RKO (cell line): Measurements from ENCODE around the gene DPH6.
"Not testable (repeated sequence)": the region's sequence is repeated elsewhere in the genome, so short reads cannot be mapped to it uniquely, and the experiment has no call there.

ENCODE experiments used
- DNase-seq: peaks from one replicate; pipeline ENCODE4 v3.0.0-alpha.2; 2016; ENCODE audit warnings: low spot score

Gene DPH6

DNA sequence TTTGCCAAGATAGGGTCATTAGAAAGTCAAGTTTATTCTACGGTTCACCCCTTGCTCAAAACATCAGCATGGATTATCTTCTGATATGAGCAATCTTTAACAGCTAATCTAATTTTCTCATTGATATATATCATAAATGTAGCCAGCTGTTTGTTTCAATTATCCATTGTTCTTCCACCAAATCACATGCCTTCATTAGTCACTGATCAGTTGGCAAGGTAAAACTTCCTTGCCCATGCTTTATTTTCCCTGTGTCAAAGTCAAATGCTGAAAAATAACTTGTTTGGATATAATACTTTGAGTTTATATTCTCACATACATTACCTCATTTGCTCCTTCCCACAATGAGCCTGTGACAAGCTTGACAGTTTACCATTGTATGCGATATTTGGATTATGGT lies 60.6 kb downstream of the DPH6 start:
- no peak for DNase-seq

- no peak for DNase-seq
Measured at GRCh38 chr15:35484231-35484945, 61.6 kb downstream of the DPH6 start.

DNA sequence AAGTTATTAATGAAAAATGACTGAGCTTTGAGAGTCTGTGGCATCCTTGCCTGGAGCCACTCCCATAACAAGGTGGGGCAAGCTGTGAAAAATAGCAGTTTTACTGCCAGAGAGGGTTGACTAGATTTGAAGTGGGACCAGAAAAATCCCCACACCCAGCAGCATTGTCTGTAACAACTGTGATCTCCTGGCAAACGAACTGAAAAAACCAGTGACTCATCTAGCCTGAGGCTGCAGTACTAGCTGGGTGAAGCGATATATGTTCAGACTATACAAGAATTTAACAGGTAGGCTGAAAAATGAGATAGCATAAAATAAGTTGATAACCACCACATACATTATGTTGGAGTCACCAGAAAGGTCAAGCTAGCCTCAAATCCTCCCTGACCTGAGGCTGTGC lies 64.0 kb downstream of the DPH6 start:
- peak; percentile 31 for DNase-seq

DNA sequence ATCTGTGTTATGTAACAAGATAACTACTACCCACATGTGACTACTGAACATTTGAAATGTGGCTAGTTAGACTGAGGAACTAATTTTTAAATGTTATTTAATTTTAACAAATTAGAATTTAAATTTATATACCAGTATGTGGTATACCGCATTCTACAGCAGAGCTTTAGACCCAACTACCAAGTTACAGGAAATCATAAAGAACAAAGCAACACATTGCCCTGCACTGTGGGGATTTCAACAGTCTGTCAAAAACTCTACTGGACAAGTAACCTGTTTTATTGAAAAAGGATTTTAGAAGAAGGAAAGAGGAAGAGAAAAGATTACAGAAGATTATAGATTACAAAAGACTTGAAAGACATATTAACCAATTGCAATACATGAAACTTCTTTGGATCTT lies 64.9 kb downstream of the DPH6 start:
- no peak for DNase-seq

DNA sequence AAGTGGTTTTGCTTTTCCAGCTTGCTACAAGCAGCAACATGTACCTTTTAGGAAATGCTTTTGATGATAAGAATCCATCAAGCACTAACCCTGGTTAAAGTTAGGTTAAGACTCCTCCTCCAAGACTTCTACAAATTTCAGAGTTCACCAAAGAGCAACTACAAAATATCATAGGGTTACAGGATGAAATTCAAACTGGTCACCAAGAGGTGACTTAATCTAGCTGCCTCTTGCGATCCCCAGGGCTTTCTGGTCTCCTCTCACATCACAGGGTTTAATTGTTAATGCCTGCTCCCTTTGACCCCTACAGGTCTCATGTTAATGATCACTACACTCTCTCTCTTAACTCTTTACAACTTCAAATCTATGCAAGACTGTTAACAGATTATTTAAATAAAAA lies 66.5 kb downstream of the DPH6 start:
- DNase-seq = no peak

DNA sequence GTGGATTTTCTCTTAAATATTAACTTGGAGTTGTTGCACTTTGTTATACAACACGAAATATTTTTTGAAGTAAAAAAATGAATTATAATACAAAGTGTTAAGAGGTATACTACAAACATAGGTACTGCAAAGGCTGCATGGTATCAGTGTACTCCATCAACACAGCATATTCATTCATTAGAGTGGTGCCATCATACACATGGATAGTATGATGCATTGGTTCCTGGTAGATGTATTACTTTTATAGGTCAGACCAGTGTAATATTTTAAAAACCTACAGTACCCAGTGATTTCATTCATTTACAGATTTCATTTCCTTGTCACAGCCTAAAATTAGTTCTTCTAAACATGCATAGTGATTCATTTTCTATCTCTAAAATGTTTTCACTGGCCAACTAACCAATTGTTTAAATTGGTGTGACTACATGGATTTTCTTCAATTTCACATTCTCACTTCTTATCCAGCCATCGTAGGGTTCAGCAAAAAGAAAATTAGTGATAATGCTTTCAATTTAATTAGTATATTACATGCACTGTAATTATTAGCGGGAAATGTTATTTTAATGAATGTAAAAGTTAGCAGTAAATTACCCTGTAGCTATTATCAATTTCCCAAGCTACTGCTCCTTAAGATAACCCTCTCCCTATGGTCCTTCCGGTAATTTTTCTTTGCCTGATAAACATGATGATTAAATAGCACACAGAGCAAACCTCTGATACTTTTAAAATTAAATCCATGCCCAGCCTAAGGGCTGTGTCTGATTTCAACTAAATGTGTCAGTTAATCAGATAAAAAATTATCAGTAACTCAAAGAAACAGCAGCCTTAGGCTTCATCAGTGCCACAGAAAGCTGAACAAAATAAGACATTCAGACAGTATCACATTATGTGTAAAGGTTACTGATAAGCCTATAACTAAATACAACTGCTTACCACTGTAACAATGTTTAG lies 68.4 kb downstream of the DPH6 start:
- no peak for DNase-seq

GRCh38 chr15:35471024-35471423 lies 74.9 kb downstream of the DPH6 start:
- no peak for DNase-seq

DNA sequence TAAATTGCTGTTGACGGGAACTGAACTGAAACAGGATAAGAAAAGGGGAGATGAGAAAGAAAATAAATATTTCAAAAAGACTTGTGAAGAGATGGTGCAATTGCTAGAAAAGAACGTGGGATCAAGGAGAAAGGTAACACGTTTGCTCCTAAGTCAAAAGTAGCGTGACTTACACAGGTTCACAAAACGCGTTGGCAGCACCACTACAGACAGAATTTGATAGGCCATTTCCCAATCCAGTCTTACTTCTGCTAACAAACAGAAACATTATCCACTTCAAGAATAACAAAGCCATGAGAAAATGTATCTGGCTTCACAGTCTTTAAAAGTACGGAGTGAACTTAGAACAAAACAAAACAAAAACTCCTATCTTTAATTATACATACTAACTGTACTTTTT lies 75.5 kb downstream of the DPH6 start:
- no peak for DNase-seq

DNA sequence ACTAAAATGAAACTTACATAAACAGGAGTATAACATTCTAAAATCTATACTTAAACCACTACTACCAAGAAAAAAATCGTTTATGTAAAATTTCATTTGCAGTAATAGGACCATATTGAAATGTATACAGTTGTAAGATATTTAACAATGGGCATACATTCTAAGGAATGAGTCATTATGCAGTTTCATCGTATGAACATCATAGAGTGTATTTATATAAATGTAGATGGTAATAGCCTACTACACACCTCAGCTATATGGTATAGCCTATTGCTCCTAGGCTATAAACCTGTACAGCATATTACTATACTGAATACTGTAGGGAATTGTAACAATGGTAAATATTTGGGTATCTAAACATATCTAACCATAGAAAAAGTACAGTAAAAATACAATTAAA lies 79.5 kb downstream of the DPH6 start:
- DNase-seq = no peak

GRCh38 chr15:35465783-35466182 lies 80.2 kb downstream of the DPH6 start:
- DNase-seq = no peak

GRCh38 chr15:35460616-35461015 lies 85.3 kb downstream of the DPH6 start:
- no peak for DNase-seq

DNA sequence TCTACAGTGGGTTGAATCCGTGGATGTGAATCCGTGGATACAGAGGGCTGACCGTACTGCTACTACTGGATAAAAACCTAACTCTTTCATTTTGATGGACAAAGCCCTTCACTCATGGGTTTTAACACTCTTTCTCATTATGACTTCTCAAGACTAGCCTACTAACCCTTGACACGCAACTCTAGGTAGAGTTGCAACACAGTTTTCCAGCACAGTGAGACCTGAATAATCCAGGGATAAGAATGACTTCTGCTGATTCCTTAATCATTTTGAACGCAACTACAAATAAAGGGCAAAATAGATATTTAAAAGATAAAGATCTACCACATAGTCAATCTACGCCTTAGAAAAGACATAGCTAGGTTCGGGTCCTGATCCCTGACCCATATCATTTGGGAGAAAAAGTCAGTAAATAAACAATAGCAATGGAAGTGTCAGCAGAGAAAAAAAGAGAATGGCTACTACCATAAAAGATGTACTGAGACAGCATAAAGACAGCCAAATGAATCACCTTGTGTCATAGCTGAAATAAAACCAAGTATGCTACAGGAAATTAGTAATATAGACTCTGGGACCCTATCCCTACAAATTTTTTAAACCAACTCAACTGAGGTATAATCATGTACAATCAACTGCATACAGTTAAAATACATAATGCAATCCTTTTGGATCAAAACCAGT lies 87.6 kb downstream of the DPH6 start:
- peak; percentile 38 for DNase-seq

- no peak for DNase-seq
Measured at GRCh38 chr15:35455201-35455600, 90.8 kb downstream of the DPH6 start.

DNA sequence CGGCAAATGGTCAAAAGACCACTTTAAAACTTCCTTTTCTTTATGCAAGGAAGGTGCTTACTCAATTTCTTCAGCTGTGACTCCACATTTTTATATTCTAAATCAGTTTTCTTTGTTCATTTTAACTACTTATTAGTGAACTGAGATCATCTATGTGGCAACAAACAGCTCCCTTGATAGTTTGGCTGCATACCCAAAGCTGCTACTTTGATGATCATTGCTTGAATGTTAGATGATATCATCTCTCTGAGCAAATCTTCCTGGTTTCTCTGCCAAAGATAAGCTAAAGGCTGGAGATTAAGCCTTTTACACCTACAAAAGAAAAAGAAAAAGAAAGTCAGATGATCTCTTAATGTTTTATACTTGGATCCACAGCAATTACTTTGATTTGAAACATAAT lies 95.5 kb downstream of the DPH6 start:
- DNase-seq = no peak

- DNase-seq = no peak
Measured at GRCh38 chr15:35448294-35448693, 97.7 kb downstream of the DPH6 start.

DNA sequence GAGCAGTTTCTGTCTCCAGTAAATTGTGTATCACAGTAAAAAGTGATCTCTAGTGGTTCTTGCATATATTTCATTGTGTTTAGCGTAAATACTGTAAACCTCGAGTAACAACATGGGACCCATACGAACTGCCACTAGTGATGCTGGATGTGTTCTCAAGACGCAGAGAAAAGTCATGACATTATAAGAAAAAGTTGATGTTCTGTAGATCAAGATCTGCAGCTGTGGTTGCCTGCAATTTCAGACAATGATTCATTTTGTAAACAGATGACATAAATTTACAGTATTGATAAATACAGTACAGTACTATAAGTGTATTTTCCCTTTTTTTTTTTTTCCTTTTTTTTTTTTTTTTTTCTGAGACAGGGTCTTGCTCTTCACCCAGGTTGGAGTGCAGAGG lies 100.1 kb downstream of the DPH6 start:
- DNase-seq = no peak

DNA sequence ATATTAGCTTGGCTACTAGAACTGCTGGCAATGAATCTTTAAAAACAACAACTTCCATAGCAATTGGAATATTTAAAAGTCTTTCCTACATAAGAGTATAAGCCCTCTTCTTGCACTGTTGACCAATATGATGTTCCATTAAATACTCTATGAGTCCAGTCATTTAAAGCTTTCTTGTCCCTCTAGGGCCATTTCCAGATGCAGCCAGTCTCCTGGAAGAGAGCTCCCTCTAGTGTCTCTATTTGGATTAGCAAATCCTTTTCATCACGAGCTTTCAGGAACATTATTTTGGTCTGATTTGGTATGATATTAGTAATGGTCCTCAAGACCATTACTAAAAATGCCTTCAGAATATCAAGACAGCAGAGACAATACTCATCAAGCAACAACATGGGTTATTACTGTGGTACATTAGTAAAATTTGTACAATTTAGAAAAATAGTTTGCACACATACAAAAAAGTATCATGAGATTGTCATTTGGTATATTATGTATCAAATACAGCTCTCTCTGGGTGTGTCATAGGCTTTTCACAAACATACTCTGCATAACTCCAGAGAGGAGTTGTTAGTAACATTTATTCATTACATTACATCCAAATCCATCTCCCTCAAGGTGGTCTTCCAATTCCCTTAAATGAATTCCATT lies 101.3 kb downstream of the DPH6 start:
- DNase-seq = peak; percentile 66

GRCh38 chr15:35443376-35443775 lies 102.6 kb downstream of the DPH6 start:
- no peak for DNase-seq

DNA sequence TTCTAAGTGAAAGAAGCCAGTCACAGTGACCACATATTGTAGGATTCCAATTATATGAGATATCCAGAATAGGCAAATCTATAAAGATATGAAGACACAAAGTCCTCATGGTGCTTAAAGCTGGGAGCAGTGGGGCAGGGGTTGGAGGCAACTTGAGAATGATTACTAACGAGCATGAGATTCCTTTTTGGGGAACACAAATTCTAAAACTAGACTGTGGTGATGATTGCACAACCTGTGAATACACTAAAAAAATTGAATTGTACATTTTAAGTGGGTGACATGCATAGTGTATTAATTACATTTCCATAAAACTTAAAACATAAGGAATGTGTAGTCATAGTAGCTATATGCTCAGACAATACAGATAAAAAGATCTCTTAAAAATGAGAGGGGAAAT lies 103.2 kb downstream of the DPH6 start:
- DNase-seq = no peak

DNA sequence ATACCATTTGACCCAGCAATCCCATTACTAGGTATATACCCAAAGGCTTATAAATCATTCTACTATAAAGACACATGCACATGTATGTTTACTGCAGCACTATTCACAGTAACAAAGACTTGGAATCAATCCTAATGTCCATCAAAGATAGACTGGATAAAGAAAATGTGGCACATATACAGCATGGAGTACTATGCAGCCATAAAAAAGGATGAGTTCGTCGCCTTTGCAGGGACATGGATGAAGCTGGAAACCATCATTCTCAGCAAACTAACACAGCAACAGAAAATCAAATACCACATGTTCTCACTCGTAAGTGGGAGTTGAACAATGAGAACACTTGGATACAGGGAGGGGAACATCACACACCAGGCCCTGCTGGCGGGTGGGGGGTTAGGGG lies 104.7 kb downstream of the DPH6 start:
- not testable (repeated sequence) for DNase-seq

GRCh38 chr15:35440265-35440664 lies 105.7 kb downstream of the DPH6 start:
- no peak for DNase-seq

DNA sequence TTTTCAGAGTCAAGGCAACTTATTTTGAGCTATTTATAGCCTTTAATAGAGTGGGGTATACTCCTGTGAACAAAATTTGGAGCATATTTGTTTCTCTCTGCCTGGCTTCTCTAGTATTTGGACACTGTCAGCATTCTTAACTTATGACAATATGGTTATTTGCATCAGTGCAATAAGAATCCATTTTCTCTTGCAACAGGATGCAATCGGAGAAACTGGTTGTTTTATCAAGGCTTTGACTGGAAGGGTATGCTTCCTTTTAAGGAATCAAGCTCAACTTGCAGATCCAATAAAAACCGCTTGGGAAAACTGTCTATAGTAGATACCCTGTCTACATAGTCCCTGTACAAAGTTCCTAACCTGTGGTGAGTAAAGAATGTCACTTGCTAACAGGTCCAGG lies 106.7 kb downstream of the DPH6 start:
- no peak for DNase-seq
